ENCODE measurements around the gene CLDN8.

CLDN8 gene

GRCh38 chr21:30194701-30195299, 21.1 kb downstream of the CLDN8 start:
- WGBS, 2 donors (ENCODE audit: extremely low coverage in 2 of 2, insufficient read length in 2 of 2, insufficient replicate concordance in 1 of 2), result no CpG with 5 or more reads among the region's 2 CpGs
- Histone ChIP-seq H3K4me2 (ENCODE audit: insufficient read depth, low read length, poor library complexity, severe bottlenecking) (no peak overlapping the region), H4K8ac (ENCODE audit: low read depth, low read length) (no peak overlapping the region), H3K23ac (ENCODE audit: low read depth, low read length, poor library complexity) (no peak overlapping the region), H2AK5ac (ENCODE audit: low read depth, low read length) (no peak overlapping the region), H2BK120ac (ENCODE audit: low read depth, low read length) (no peak overlapping the region), H3K27me3 (ENCODE audit: control insufficient read depth in 3 of 3, insufficient read depth in 3 of 3, low read depth in 1 of 3, low read length in 3 of 3) (no peaks in the 10 kb centered on the region), H4K91ac (ENCODE audit: low read depth, low read length, poor library complexity) (no peak overlapping the region), H2BK12ac (ENCODE audit: low read length) (no peak overlapping the region), H2BK15ac (ENCODE audit: low read length) (no peak overlapping the region), H3K18ac (ENCODE audit: low read length) (no peak overlapping the region), H3K36me3 (replicated peaks in 1 of 2; ENCODE audit: control insufficient read depth in 2 of 2, insufficient read depth in 2 of 2, low read length in 2 of 2) (no peaks in the 10 kb centered on the region), H3K4ac (ENCODE audit: low read length) (no peak overlapping the region), H3K9me3 (replicated peaks in 1 of 2; ENCODE audit: control insufficient read depth in 2 of 2, insufficient read depth in 1 of 2, low read depth in 1 of 2, low read length in 2 of 2) (no peaks in the 10 kb centered on the region), H3K9ac (ENCODE audit: low read depth, low read length, poor library complexity) (no peak overlapping the region), H2BK5ac (ENCODE audit: low read length) (no peak overlapping the region), H3K4me1 (ENCODE audit: control insufficient read depth in 2 of 2, insufficient read depth in 1 of 2, low read depth in 1 of 2, low read length in 2 of 2) (no peaks in the 10 kb centered on the region), H3K14ac (ENCODE audit: low read length) (no peak overlapping the region), H3K4me3 (ENCODE audit: low read length in 2 of 2) (no peak overlapping the region), H3K79me1 (ENCODE audit: low read depth, low read length) (no peaks in the 10 kb centered on the region), H3K27ac (replicated peaks; ENCODE audit: low read length) (no peak overlapping the region), H2AFZ (ENCODE audit: low read length) (no peak overlapping the region)
- DNase-seq (ENCODE audit: low spot score), result peak; percentile 35

- Histone ChIP-seq H3K4ac (ENCODE audit: low read length) (no peak overlapping the region), H3K9ac (ENCODE audit: low read depth, low read length, poor library complexity) (no peak overlapping the region), H3K4me3 (ENCODE audit: low read length in 2 of 2) (no peak overlapping the region), H2BK5ac (ENCODE audit: low read length) (no peak overlapping the region), H3K27ac (replicated peaks; ENCODE audit: low read length) (no peak overlapping the region), H3K9me3 (replicated peaks in 1 of 2; ENCODE audit: control insufficient read depth in 2 of 2, insufficient read depth in 1 of 2, low read depth in 1 of 2, low read length in 2 of 2) (no peaks in the 10 kb centered on the region), H3K4me2 (ENCODE audit: insufficient read depth, low read length, poor library complexity, severe bottlenecking) (no peak overlapping the region), H3K23ac (ENCODE audit: low read depth, low read length, poor library complexity) (no peak overlapping the region), H3K18ac (ENCODE audit: low read length) (no peak overlapping the region), H4K8ac (ENCODE audit: low read depth, low read length) (no peak overlapping the region), H2BK120ac (ENCODE audit: low read depth, low read length) (no peak overlapping the region), H2BK15ac (ENCODE audit: low read length) (no peak overlapping the region), H3K79me1 (ENCODE audit: low read depth, low read length) (no peaks in the 10 kb centered on the region), H4K91ac (ENCODE audit: low read depth, low read length, poor library complexity) (no peak overlapping the region), H3K27me3 (ENCODE audit: control insufficient read depth in 3 of 3, insufficient read depth in 3 of 3, low read depth in 1 of 3, low read length in 3 of 3) (no peaks in the 10 kb centered on the region), H2AK5ac (ENCODE audit: low read depth, low read length) (no peak overlapping the region), H3K4me1 (ENCODE audit: control insufficient read depth in 2 of 2, insufficient read depth in 1 of 2, low read depth in 1 of 2, low read length in 2 of 2) (no peaks in the 10 kb centered on the region), H2AFZ (ENCODE audit: low read length) (no peak overlapping the region), H3K14ac (ENCODE audit: low read length) (no peak overlapping the region), H2BK12ac (ENCODE audit: low read length) (no peak overlapping the region), H3K36me3 (replicated peaks in 1 of 2; ENCODE audit: control insufficient read depth in 2 of 2, insufficient read depth in 2 of 2, low read length in 2 of 2) (no peaks in the 10 kb centered on the region)
- no peak for DNase-seq (ENCODE audit: low spot score)
- WGBS, 2 donors (ENCODE audit: extremely low coverage in 2 of 2, insufficient read length in 2 of 2, insufficient replicate concordance in 1 of 2), result no CpG with 5 or more reads among the region's 2 CpGs
Measured at GRCh38 chr21:30193201-30193600, 22.7 kb downstream of the CLDN8 start.

- Histone ChIP-seq H2AFZ (ENCODE audit: low read length) (no peak overlapping the region), H3K27ac (replicated peaks; ENCODE audit: low read length) (no peak overlapping the region), H2AK5ac (ENCODE audit: low read depth, low read length) (no peak overlapping the region), H3K4me3 (ENCODE audit: low read length in 2 of 2) (no peak overlapping the region), H3K18ac (ENCODE audit: low read length) (no peak overlapping the region), H2BK15ac (ENCODE audit: low read length) (no peak overlapping the region), H2BK120ac (ENCODE audit: low read depth, low read length) (no peak overlapping the region), H2BK5ac (ENCODE audit: low read length) (no peak overlapping the region), H3K4me2 (ENCODE audit: insufficient read depth, low read length, poor library complexity, severe bottlenecking) (no peak overlapping the region), H3K14ac (ENCODE audit: low read length) (no peak overlapping the region), H4K8ac (ENCODE audit: low read depth, low read length) (no peak overlapping the region), H3K23ac (ENCODE audit: low read depth, low read length, poor library complexity) (no peak overlapping the region), H3K9ac (ENCODE audit: low read depth, low read length, poor library complexity) (no peak overlapping the region), H3K79me1 (ENCODE audit: low read depth, low read length) (no peaks in the 10 kb centered on the region), H3K9me3 (replicated peaks in 1 of 2; ENCODE audit: control insufficient read depth in 2 of 2, insufficient read depth in 1 of 2, low read depth in 1 of 2, low read length in 2 of 2) (no peaks in the 10 kb centered on the region), H2BK12ac (ENCODE audit: low read length) (no peak overlapping the region), H3K36me3 (replicated peaks in 1 of 2; ENCODE audit: control insufficient read depth in 2 of 2, insufficient read depth in 2 of 2, low read length in 2 of 2) (no peaks in the 10 kb centered on the region), H3K4me1 (ENCODE audit: control insufficient read depth in 2 of 2, insufficient read depth in 1 of 2, low read depth in 1 of 2, low read length in 2 of 2) (no peaks in the 10 kb centered on the region), H3K27me3 (ENCODE audit: control insufficient read depth in 3 of 3, insufficient read depth in 3 of 3, low read depth in 1 of 3, low read length in 3 of 3) (no peaks in the 10 kb centered on the region), H3K4ac (ENCODE audit: low read length) (no peak overlapping the region), H4K91ac (ENCODE audit: low read depth, low read length, poor library complexity) (no peak overlapping the region)
- no CpG with 5 or more reads among the region's 7 CpGs for WGBS, 2 donors (ENCODE audit: extremely low coverage in 2 of 2, insufficient read length in 2 of 2, insufficient replicate concordance in 1 of 2)
- DNase-seq (ENCODE audit: low spot score), result no peak
Measured at GRCh38 chr21:30190554-30190953, 25.3 kb downstream of the CLDN8 start.

GRCh38 chr21:30189773-30190172, 26.1 kb downstream of the CLDN8 start:
- Histone ChIP-seq H3K4ac (ENCODE audit: low read length) (no peak overlapping the region), H3K4me1 (ENCODE audit: control insufficient read depth in 2 of 2, insufficient read depth in 1 of 2, low read depth in 1 of 2, low read length in 2 of 2) (no peaks in the 10 kb centered on the region), H3K27me3 (ENCODE audit: control insufficient read depth in 3 of 3, insufficient read depth in 3 of 3, low read depth in 1 of 3, low read length in 3 of 3) (no peaks in the 10 kb centered on the region), H2BK120ac (ENCODE audit: low read depth, low read length) (no peak overlapping the region), H3K79me1 (ENCODE audit: low read depth, low read length) (no peaks in the 10 kb centered on the region), H2AFZ (ENCODE audit: low read length) (no peak overlapping the region), H4K8ac (ENCODE audit: low read depth, low read length) (no peak overlapping the region), H3K27ac (replicated peaks; ENCODE audit: low read length) (no peak overlapping the region), H4K91ac (ENCODE audit: low read depth, low read length, poor library complexity) (no peak overlapping the region), H3K4me2 (ENCODE audit: insufficient read depth, low read length, poor library complexity, severe bottlenecking) (no peak overlapping the region), H2BK5ac (ENCODE audit: low read length) (no peak overlapping the region), H3K36me3 (replicated peaks in 1 of 2; ENCODE audit: control insufficient read depth in 2 of 2, insufficient read depth in 2 of 2, low read length in 2 of 2) (no peaks in the 10 kb centered on the region), H3K23ac (ENCODE audit: low read depth, low read length, poor library complexity) (no peak overlapping the region), H3K18ac (ENCODE audit: low read length) (no peak overlapping the region), H3K14ac (ENCODE audit: low read length) (no peak overlapping the region), H2AK5ac (ENCODE audit: low read depth, low read length) (no peak overlapping the region), H3K9ac (ENCODE audit: low read depth, low read length, poor library complexity) (no peak overlapping the region), H2BK12ac (ENCODE audit: low read length) (no peak overlapping the region), H2BK15ac (ENCODE audit: low read length) (no peak overlapping the region), H3K9me3 (replicated peaks in 1 of 2; ENCODE audit: control insufficient read depth in 2 of 2, insufficient read depth in 1 of 2, low read depth in 1 of 2, low read length in 2 of 2) (no peaks in the 10 kb centered on the region), H3K4me3 (ENCODE audit: low read length in 2 of 2) (no peak overlapping the region)
- DNase-seq (ENCODE audit: low spot score), result no peak
- no CpG with 5 or more reads among the region's 3 CpGs for WGBS, 2 donors (ENCODE audit: extremely low coverage in 2 of 2, insufficient read length in 2 of 2, insufficient replicate concordance in 1 of 2)

Measured in neuronal stem cell (in vitro differentiated cells).